Hematopoietic multipotent progenitor cell treated with erythropoietin and hydrocortisone succinate and interleukin-3 and kit ligand, for 8 days (in vitro differentiated cells): ENCODE data around the gene ODF2.

ENCODE experiments used
- DNase-seq: peaks from one replicate; pipeline ENCODE4 v3.0.0-alpha.2; 2015

The ODF2 gene

DNA sequence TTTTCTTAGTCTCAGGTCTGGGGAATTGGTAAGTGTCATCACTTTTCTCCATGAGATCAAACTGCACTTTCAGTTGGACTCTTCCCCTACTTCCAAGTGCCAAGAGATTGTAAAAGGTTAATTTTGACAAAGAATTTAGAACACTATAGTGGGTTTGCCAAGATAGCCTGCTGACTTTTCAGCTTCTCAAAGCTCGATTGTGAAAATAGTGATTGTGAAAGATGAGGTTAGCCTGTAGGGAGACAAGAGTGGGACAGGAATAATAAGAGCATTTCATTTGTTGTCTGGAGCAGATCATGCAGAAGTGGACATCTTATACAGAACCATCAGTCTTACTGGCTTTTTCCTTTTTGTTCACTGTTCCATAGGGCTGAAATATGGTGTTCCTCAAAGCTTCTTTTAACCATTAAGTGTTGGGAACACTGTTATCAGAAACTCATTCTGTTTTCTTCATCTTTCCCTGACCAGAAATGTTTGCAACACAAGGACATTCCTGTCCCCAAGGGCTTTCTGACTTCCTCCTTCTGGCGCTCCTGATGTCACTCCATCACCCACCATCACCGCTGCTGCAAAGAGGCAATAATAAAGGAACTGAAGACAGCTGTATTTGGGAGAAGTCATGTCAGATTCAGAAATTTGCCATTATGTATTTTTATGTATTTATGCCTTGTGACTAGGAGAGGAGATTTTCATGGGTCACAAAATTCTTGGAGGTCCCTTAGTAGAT lies 85.0 kb downstream of the ODF2 start:
- DNase-seq: no peak

DNA sequence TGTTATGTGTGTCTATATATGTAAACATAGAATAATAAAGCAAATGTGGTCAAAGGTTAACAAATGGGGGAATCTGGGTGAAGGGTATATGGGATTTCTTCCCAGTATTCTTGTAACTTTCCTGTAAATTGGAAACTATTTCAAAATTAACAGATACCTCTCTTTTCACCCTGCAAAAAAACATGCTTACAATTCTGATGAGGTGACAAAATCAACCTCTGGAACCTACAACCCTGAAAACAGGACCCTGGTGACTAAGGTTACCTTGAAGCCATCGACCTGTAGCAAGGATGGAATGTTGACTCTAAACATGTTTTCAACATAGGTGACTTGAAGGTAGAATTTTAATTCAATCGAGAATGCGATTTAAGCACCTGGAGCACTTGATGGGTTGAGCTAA lies 90.7 kb downstream of the ODF2 start:
- DNase-seq: no peak

DNA sequence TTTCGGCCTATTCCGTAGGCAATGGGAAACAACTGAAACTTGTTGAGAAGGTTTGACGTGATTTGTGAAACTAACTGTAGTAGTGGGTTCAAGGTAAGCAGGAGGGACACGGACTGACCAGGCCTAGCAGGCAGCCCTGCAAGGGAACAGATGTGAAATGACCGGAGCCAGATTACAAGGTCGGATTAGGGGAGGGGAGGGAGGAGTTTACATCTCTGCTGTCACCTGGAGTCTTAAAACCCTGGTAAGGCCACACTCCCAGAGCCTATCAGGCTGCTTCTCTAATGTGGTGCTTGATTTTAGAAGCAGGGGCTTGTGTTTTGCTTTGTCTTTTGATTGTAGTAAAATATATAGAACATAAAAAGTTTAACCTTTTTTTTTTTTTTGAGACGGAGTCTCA lies 93.1 kb downstream of the ODF2 start:
- no peak for DNase-seq

DNA sequence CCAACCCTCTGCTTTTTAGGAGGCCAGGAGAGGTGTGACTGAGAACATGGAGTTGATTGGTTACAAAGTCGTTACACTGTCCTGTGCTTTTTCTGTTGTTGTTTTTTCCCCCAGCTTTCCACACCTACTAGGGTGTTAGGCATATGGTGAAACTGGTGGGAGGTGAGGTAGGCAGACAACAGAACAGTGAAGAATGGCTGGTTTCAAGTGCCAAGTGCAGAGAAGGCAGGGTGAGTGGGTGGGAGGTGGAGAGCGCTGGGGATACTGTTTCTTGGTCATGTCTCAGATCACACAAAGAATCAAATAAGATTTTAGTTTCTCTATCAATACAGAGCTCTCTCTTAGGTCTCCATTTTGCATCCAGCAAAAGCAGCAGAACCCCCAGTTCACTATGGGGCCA lies 94.4 kb downstream of the ODF2 start:
- DNase-seq: no peak
